Measurements from ENCODE around the gene ZSCAN5B. TPM values are rescaled to one million over a fixed set of nuclear protein-coding genes. Genes with fewer than 3 reads are reported as not detected.
"Not testable (repeated sequence)": the region's sequence is repeated elsewhere in the genome, so short reads cannot be mapped to it uniquely, and the experiment has no call there.

The ZSCAN5B gene
- not detected in 2 replicates for total RNA-seq
- polyA plus RNA-seq (2012): not detected

DNA sequence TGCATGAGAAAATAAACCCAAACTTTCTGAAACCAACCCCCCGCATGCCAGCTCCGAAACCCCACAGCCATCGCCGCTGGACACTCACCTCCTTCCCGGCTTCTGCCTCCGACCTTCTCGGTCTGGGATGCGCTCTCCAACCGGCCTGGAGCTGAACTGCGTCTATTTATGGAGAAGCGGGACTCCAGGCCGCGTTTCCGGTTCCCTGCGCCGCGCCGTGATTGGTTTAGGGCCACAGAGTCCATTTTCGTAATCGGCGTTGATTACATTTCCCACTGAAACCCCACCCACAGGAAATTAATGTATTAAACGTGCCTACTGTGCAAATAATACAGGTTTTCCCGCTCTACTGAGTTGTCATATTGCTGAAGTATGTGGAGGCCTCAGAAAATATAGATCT, at the start of gene ZSCAN5B:
TSS of gene ZSCAN5B (minus strand) at position 138 of the 400 bp plus-strand sequence. CDS start 4,731 bp downstream, outside the sequence.
- not testable (repeated sequence) for DNase-seq (ENCODE audit: low read depth)

GRCh38 chr19:56245764-56246163, 48.2 kb upstream of the ZSCAN5B start:
- not testable (repeated sequence) for DNase-seq (ENCODE audit: low read depth)

GRCh38 chr19:56245121-56245740, 47.6 kb upstream of the ZSCAN5B start:
- peak; percentile 31 for DNase-seq (ENCODE audit: low read depth)

GRCh38 chr19:56223481-56223880, 25.9 kb upstream of the ZSCAN5B start:
- DNase-seq (ENCODE audit: low read depth): no peak

DNA sequence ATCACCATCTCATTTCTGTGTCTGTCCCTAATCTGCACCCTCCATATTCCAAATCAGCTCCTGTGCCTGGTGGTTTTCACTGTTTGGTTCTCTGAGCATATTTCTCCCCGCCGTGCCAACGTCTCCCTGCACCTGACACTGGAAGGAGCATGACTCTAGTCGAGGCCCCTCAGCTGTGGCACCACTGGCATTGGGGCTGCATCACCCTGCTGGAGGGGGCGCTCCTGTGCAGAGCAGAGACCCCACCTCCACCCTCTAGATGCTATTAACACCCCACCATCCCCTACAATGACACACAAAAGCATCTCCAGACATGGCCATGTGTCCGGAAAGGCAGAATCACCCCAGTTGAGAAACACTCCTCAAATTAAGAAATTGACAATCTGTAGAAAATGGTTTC, 25.3 kb upstream of the ZSCAN5B start:
- no peak for DNase-seq (ENCODE audit: low read depth)

DNA sequence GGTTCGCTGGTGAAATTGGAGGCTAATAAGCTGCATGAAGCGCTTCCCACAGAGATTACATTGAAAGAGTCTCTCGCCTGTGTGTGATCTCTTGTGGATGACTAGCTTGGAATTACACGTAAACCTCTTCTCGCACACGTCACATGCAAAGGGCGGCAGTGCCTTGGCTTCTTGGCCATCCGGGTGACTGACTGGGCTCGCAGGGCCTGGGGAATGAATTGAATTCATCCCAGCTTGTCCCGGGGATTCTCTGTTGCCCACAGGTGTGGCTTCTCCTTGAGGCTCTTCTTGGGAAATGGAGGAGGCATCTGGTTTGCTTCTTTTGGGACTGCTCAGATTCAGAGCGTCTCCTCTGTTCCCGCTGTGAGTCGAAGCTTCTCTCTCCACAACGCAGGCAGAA, 24.3 kb upstream of the ZSCAN5B start:
- DNase-seq (ENCODE audit: low read depth): no peak

DNA sequence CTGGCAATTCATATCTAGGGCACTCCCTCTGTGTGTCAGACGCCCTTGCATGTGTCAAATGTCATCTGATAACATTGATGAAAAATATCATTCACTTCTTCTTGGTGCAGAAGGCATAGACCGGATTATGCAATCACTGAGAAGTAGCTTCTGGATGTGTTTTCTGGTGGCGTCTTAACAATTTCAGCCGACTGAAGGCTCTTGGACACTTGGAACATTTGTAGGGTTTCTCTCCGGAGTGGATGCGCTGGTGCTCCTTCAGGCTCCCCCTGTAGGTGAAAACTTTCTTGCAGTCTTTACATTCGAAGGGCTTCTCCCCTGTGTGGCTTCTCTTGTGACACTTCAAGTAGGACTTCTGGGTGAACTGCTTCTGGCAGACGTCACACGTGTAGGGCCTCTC, 23.9 kb upstream of the ZSCAN5B start:
- DNase-seq (ENCODE audit: low read depth): not testable (repeated sequence)

DNA sequence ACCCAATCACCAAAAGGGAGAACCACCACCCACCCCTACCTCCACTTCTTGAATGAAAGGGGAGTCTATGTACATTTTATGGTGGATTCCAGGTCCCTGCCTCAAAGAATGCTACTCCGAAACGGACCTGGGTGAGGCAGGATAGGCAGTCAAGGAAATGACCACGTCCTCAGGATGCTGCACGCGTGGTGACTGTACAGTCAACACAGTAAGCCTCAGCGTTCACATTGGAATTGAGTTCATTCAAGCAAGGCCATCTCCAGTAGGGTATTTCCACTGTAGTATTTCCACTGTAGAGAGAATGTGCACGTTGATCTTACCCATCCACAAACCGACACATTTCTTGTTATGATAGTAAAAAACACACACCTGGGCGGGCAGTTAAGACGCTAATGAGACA, 21.4 kb upstream of the ZSCAN5B start:
- DNase-seq (ENCODE audit: low read depth): no peak

GRCh38 chr19:56217039-56217949, 19.7 kb upstream of the ZSCAN5B start:
- no peak for DNase-seq (ENCODE audit: low read depth)

GRCh38 chr19:56211718-56212117, 14.1 kb upstream of the ZSCAN5B start:
- no peak for DNase-seq (ENCODE audit: low read depth)

GRCh38 chr19:56210036-56210435, 12.5 kb upstream of the ZSCAN5B start:
- not testable (repeated sequence) for DNase-seq (ENCODE audit: low read depth)

DNA sequence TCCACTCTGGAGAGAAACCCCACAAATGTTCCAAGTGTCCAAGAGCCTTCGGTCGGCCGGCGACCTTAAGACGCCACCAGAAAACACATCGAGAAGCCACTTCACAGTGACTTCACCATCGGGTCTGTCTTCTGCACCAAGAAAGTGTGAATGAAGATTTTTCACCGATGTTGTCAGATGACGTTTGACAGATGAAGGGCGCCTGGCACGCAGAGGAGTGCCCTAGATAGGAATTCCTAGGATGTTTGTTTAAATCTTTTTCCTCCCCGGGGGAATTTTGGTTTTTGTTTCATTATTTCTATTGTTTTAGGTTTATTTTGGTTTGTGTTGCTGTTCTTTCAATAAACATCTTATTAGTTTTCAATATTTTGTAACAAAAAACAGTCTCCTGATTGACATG, 11.5 kb upstream of the ZSCAN5B start:
- DNase-seq (ENCODE audit: low read depth): no peak

DNA sequence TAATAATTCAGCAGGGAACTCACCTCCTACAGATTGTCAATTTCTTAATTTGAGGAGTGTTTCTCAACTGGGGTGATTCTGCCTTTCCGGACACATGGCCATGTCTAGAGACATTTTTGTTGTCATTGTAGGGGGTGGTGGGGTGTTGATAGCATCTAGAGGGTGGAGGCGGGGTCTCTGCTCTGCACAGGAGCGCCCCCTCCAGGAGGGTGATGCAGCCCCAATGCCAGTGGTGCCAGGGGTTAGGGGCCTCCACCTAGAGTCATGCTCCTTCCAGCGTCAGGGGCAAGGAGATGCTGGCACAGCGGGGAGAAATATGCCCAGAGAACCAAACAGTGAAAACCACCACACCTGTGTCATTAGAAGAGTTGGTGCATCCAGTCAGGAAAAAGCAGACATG, 10.0 kb upstream of the ZSCAN5B start:
- not testable (repeated sequence) for DNase-seq (ENCODE audit: low read depth)

GRCh38 chr19:56201973-56202372, 4.4 kb upstream of the ZSCAN5B start, which contains the start of gene ZSCAN5C:
Gene ZSCAN5C, plus strand, starts transcription at chr19:56202273. Its CDS starts 3,641 bp downstream, at chr19:56205914.
- DNase-seq (ENCODE audit: low read depth): no peak

GRCh38 chr19:56199687-56200086, 2.1 kb upstream of the ZSCAN5B start:
- DNase-seq (ENCODE audit: low read depth): no peak

DNA sequence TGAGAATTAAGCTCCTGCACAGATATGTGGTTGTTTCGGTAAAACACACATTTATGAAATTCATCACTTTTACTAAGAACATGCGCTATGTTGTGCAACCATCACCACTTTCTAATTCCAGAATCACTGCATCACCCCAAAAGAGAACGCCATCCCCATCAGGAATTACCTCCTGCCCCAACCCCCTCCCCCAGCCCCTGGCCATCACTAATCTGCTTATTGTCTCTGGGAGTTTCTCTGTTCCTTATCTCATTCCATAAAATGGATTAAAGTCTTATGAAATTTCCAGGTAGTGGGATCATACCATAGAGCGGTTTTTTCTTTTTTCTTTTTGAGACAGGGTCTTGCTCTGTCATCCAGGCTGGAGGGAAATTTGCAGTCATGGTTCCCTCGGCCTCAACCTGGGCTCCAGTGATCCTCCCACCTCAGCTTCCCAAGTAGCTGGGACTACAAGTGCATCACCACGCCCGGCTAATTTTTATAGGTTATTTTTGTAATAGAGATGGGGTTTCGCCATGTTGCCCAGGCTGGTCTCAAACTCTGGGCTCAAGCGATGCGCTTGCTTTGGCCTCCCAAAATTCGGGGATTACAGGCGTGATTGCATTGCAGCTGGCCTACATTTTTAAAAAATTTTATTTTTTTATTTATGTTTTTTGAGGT, 3.5 kb downstream of the ZSCAN5B start:
- no peak for DNase-seq (ENCODE audit: low read depth)

DNA sequence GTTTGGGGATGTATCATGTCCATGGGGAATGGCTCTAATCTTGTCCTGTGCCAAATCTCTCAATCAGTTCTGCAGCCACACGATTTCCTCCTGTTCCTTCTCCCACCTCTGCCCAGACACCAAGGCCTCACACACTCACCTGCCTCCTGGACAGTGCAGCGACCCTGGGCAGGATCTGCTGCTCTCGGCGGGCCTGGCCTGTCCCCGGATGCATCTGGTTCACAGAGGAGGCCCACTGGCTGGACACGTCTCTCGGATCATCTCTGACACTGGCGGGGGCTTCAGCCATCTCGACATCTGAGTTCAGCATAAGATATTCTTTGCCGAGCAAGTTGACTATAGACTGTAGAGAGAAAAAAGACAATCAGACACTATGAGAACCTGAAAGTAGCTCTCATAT, 5.9 kb downstream of the ZSCAN5B start:
- DNase-seq (ENCODE audit: low read depth): no peak

DNA sequence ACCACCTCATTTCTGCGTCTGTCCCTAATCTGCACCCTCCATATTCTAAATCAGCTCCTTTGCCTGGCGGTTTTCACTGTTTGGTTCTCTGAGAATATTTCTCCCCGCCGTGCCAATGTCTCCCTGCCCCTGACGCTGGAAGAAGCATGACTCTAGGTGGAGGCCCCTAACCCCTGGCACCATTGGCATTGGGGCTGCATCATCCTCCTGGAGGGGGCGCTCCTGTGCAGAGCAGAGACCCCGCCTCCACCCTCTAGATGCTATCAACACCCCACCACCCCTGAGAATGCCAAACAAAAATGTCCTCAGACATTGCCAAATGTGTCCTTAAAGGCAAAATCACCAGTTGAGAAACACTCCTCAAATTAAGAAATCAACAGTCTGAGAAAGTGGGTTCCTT, 6.5 kb downstream of the ZSCAN5B start:
- DNase-seq (ENCODE audit: low read depth): no peak

- no peak for DNase-seq (ENCODE audit: low read depth)
Measured at GRCh38 chr19:56189785-56190184, 7.8 kb downstream of the ZSCAN5B start.

GRCh38 chr19:56177564-56178243, 19.9 kb downstream of the ZSCAN5B start:
- DNase-seq (ENCODE audit: low read depth): no peak

- no peak for DNase-seq (ENCODE audit: low read depth)
Measured at GRCh38 chr19:56176881-56177280, 20.7 kb downstream of the ZSCAN5B start.

Data from myocyte (in vitro differentiated cells).